Measurements from ENCODE around the gene SLC22A23. TPM values are rescaled to one million over a fixed set of nuclear protein-coding genes. Genes with fewer than 3 reads are reported as not detected.

SLC22A23 gene
- total RNA-seq, 1 donor from 2014 or later, result 5.7 TPM

- DNase-seq (ENCODE audit: low read depth) (no peak), FAIRE-seq (no peak)
- H3K27me3 Mint-ChIP-seq (ENCODE audit: low read depth, unreplicated experiment), result peaks cover 4% of the 10 kb centered on the region
- no peaks in the 10 kb centered on the region for H3K4me1 Mint-ChIP-seq (ENCODE audit: low read depth, unreplicated experiment)
- Histone ChIP-seq H2AFZ (ENCODE audit: low read depth, low read length) (no peak overlapping the region), H4K20me1 (ENCODE audit: insufficient read depth, low read length) (no peaks in the 10 kb centered on the region), H3K79me2 (ENCODE audit: insufficient read depth, low read length) (no peaks in the 10 kb centered on the region), H3K27me3 (ENCODE audit: insufficient read depth, low read length) (no peaks in the 10 kb centered on the region), H3K36me3 (ENCODE audit: insufficient read depth, low read length) (no peaks in the 10 kb centered on the region), H3K4me3 (ENCODE audit: insufficient read depth, low read depth, low read length) (no peak overlapping the region), H3K4me1 (ENCODE audit: insufficient read depth, low read length) (peaks cover 4% of the 10 kb centered on the region), H3K27ac (ENCODE audit: low read depth, low read length) (no peak overlapping the region), H3K9me3 (ENCODE audit: insufficient read depth, low read depth, low read length) (no peaks in the 10 kb centered on the region), H3K4me2 (ENCODE audit: low read length) (no peak overlapping the region), H3K9ac (ENCODE audit: low read length) (no peak overlapping the region)
- peaks cover 1% of the 10 kb centered on the region for H3K36me3 Mint-ChIP-seq (ENCODE audit: low read depth, unreplicated experiment)
- no peak overlapping the region for H3K27ac Mint-ChIP-seq (ENCODE audit: unreplicated experiment)
- TF ChIP-seq EZH2 (IDR thresholded peaks at IDR 0.05; ENCODE audit: insufficient read depth, low read length), result no peak
- no peak for TF ChIP-seq CTCF (IDR thresholded peaks at IDR 0.05; ENCODE audit: insufficient read depth, low read depth, low read length)
- H3K9me3 Mint-ChIP-seq (ENCODE audit: unreplicated experiment), result no peaks in the 10 kb centered on the region
- H3K4me3 Mint-ChIP-seq (ENCODE audit: unreplicated experiment), result no peak overlapping the region
Observed at GRCh38 chr6:3397229-3398164, 59.4 kb downstream of the SLC22A23 start.

- DNase-seq (ENCODE audit: low read depth) (no peak), FAIRE-seq (no peak)
- Mint-ChIP-seq H3K27me3 (ENCODE audit: low read depth, unreplicated experiment) (peaks cover 4% of the 10 kb centered on the region), H3K4me3 (ENCODE audit: unreplicated experiment) (no peak overlapping the region), H3K9me3 (ENCODE audit: unreplicated experiment) (no peaks in the 10 kb centered on the region), H3K27ac (ENCODE audit: unreplicated experiment) (peak overlapping the region; percentile 53), H3K36me3 (ENCODE audit: low read depth, unreplicated experiment) (peaks cover 1% of the 10 kb centered on the region), H3K4me1 (ENCODE audit: low read depth, unreplicated experiment) (no peaks in the 10 kb centered on the region)
- TF ChIP-seq EZH2 (IDR thresholded peaks at IDR 0.05; ENCODE audit: insufficient read depth, low read length), result no peak
- no peak for TF ChIP-seq CTCF (IDR thresholded peaks at IDR 0.05; ENCODE audit: insufficient read depth, low read depth, low read length)
- H3K27me3 ChIP-seq (ENCODE audit: insufficient read depth, low read length), result no peaks in the 10 kb centered on the region
- no peaks in the 10 kb centered on the region for H3K9me3 ChIP-seq (ENCODE audit: insufficient read depth, low read depth, low read length)
- no peak overlapping the region for H3K4me2 ChIP-seq (ENCODE audit: low read length)
- no peak overlapping the region for H3K27ac ChIP-seq (ENCODE audit: low read depth, low read length)
- H3K9ac ChIP-seq (ENCODE audit: low read length), result no peak overlapping the region
- H4K20me1 ChIP-seq (ENCODE audit: insufficient read depth, low read length), result no peaks in the 10 kb centered on the region
- H3K79me2 ChIP-seq (ENCODE audit: insufficient read depth, low read length), result no peaks in the 10 kb centered on the region
- no peak overlapping the region for H3K4me3 ChIP-seq (ENCODE audit: insufficient read depth, low read depth, low read length)
- H3K36me3 ChIP-seq (ENCODE audit: insufficient read depth, low read length), result no peaks in the 10 kb centered on the region
- H3K4me1 ChIP-seq (ENCODE audit: insufficient read depth, low read length), result peaks cover 7% of the 10 kb centered on the region
- no peak overlapping the region for H2AFZ ChIP-seq (ENCODE audit: low read depth, low read length)
Observed at GRCh38 chr6:3396503-3397180, 60.2 kb downstream of the SLC22A23 start.
